ENCODE measurements around the gene LGALS9. TPM values are rescaled to one million over a fixed set of nuclear protein-coding genes. Genes with fewer than 3 reads are reported as not detected.

Gene LGALS9
- total RNA-seq, 2 experiments from 2014 or later: 33.7 to 33.8 TPM

- ATAC-seq (no peak), DNase-seq (no peak)
- H3K36me3 Mint-ChIP-seq (ENCODE audit: low read depth): peaks cover 45% of the 10 kb centered on the region
- H3K27ac Mint-ChIP-seq: no peak overlapping the region
- H3K9me3 Mint-ChIP-seq (ENCODE audit: low read depth): no peaks in the 10 kb centered on the region
- intact Hi-C loops (cut with DNase I, micrococcal nuclease): loop anchor here (1.0 to 5.0 kb wide), 2 partner anchors 48 to 76 kb away; no protein-coding TSS in a partner anchor
- H3K27me3 Mint-ChIP-seq: no peaks in the 10 kb centered on the region
- POLR2A ChIA-PET: no interaction called here
- CTCF ChIA-PET: interaction anchor here (0.7 to 7.5 kb wide), 19 partner anchors 8 to 367 kb away, joined by 3 to 87 read pairs (median 3); no protein-coding TSS in a partner anchor
- H3K4me1 Mint-ChIP-seq: peaks cover 16% of the 10 kb centered on the region
- no peak overlapping the region for H3K4me3 Mint-ChIP-seq
These were observed 27.6 kb upstream of the LGALS9 start for GRCh38 chr17:27603421-27603770.

GRCh38 chr17:27603880-27604794, 26.9 kb upstream of the LGALS9 start:
- Mint-ChIP-seq H3K36me3 (ENCODE audit: low read depth) (peaks cover 47% of the 10 kb centered on the region), H3K9me3 (ENCODE audit: low read depth) (no peaks in the 10 kb centered on the region), H3K4me3 (no peak overlapping the region), H3K27ac (no peak overlapping the region), H3K27me3 (no peaks in the 10 kb centered on the region), H3K4me1 (peaks cover 17% of the 10 kb centered on the region)
- DNase-seq (no peak), ATAC-seq (no peak)
- CTCF ChIA-PET: interaction anchor here (0.6 to 7.5 kb wide), 15 partner anchors 11 to 367 kb away, joined by 3 to 87 read pairs (median 4); no protein-coding TSS in a partner anchor
- intact Hi-C loops (cut with DNase I, micrococcal nuclease): loop anchor here (1.0 to 5.0 kb wide), 2 partner anchors 47 to 77 kb away; no protein-coding TSS in a partner anchor
- POLR2A ChIA-PET: no interaction called here

- Mint-ChIP-seq H3K27ac (no peak overlapping the region), H3K4me3 (no peak overlapping the region), H3K9me3 (ENCODE audit: low read depth) (no peaks in the 10 kb centered on the region)
These were observed 25.6 kb upstream of the LGALS9 start for GRCh38 chr17:27605409-27605808.

GRCh38 chr17:27607521-27608091, 23.4 kb upstream of the LGALS9 start:
- ATAC-seq: no peak
- no peak overlapping the region for H3K27ac Mint-ChIP-seq
- intact Hi-C loops (cut with DNase I, micrococcal nuclease): no loop called here
- peaks cover 55% of the 10 kb centered on the region for H3K36me3 Mint-ChIP-seq (ENCODE audit: low read depth)
- H3K4me3 Mint-ChIP-seq: no peak overlapping the region
- no peaks in the 10 kb centered on the region for H3K9me3 Mint-ChIP-seq (ENCODE audit: low read depth)
- peaks cover 19% of the 10 kb centered on the region for H3K4me1 Mint-ChIP-seq
- H3K27me3 Mint-ChIP-seq: no peaks in the 10 kb centered on the region
- POLR2A ChIA-PET: no interaction called here
- CTCF ChIA-PET: interaction anchor here (0.9 to 4.3 kb wide), 5 partner anchors 8 to 47 kb away, joined by 3 to 36 read pairs (median 4); no protein-coding TSS in a partner anchor
- DNase-seq: no peak

More at GRCh38 chr17:27605409-27605808, 25.6 kb upstream of the LGALS9 start:
- ATAC-seq: no peak
- ChIA-PET CTCF (interaction anchor here (0.7 to 7.5 kb wide), 6 partner anchors 24 to 369 kb away, joined by 3 to 87 read pairs (median 4); no protein-coding TSS in a partner anchor), POLR2A (no interaction called here)
- Mint-ChIP-seq H3K4me1 (peaks cover 15% of the 10 kb centered on the region), H3K36me3 (ENCODE audit: low read depth) (peaks cover 58% of the 10 kb centered on the region), H3K27me3 (no peaks in the 10 kb centered on the region)
- intact Hi-C loops (cut with DNase I, micrococcal nuclease): no loop called here
- DNase-seq: no peak

- H3K9me3 Mint-ChIP-seq (ENCODE audit: low read depth): no peaks in the 10 kb centered on the region
- H3K36me3 Mint-ChIP-seq (ENCODE audit: low read depth): peaks cover 64% of the 10 kb centered on the region
- ChIA-PET CTCF (interaction anchor here (0.6 to 4.3 kb wide), 5 partner anchors 9 to 370 kb away, joined by 3 to 36 read pairs (median 5); no protein-coding TSS in a partner anchor), POLR2A (interaction anchor here (0.7 kb wide), 1 partner anchor 685 kb away, joined by 3 read pairs; no protein-coding TSS in a partner anchor)
- H3K4me3 Mint-ChIP-seq: no peak overlapping the region
- ATAC-seq: peak; percentile 55
- peak overlapping the region; percentile 38 for H3K27ac Mint-ChIP-seq
- no peaks in the 10 kb centered on the region for H3K27me3 Mint-ChIP-seq
- DNase-seq: peak; percentile 37
- intact Hi-C loops (cut with DNase I, micrococcal nuclease): no loop called here
- H3K4me1 Mint-ChIP-seq: peaks cover 21% of the 10 kb centered on the region
These were observed 22.4 kb upstream of the LGALS9 start for GRCh38 chr17:27608328-27609230.

GRCh38 chr17:27609611-27610303, 21.2 kb upstream of the LGALS9 start:
- no peak for ATAC-seq
- no peak overlapping the region for H3K27ac Mint-ChIP-seq
- no peaks in the 10 kb centered on the region for H3K9me3 Mint-ChIP-seq (ENCODE audit: low read depth)
- H3K4me1 Mint-ChIP-seq: peaks cover 21% of the 10 kb centered on the region
- ChIA-PET CTCF (interaction anchor here (0.5 to 4.3 kb wide), 8 partner anchors 10 to 372 kb away, joined by 3 to 36 read pairs (median 4); no protein-coding TSS in a partner anchor), POLR2A (no interaction called here)
- intact Hi-C loops (cut with DNase I, micrococcal nuclease): loop anchor here in 1 of 2 experiments (5.0 to 10.0 kb wide), 2 partner anchors 37 to 375 kb away; no protein-coding TSS in a partner anchor
- peak; percentile 47 for DNase-seq
- no peaks in the 10 kb centered on the region for H3K27me3 Mint-ChIP-seq
- H3K4me3 Mint-ChIP-seq: no peak overlapping the region
- peaks cover 65% of the 10 kb centered on the region for H3K36me3 Mint-ChIP-seq (ENCODE audit: low read depth)

- DNase-seq (no peak), ATAC-seq (no peak)
- Mint-ChIP-seq H3K9me3 (ENCODE audit: low read depth) (no peaks in the 10 kb centered on the region), H3K27ac (no peak overlapping the region), H3K4me3 (no peak overlapping the region), H3K4me1 (peaks cover 26% of the 10 kb centered on the region), H3K27me3 (no peaks in the 10 kb centered on the region), H3K36me3 (ENCODE audit: low read depth) (peaks cover 66% of the 10 kb centered on the region)
- ChIA-PET CTCF (interaction anchor here (0.7 to 4.3 kb wide), 6 partner anchors 10 to 111 kb away, joined by 3 to 36 read pairs (median 4); no protein-coding TSS in a partner anchor), POLR2A (no interaction called here)
- intact Hi-C loops (cut with DNase I, micrococcal nuclease): loop anchor here in 1 of 2 experiments (5.0 to 10.0 kb wide), 2 partner anchors 38 to 375 kb away; no protein-coding TSS in a partner anchor
These were observed 20.7 kb upstream of the LGALS9 start for GRCh38 chr17:27610304-27610677.

- DNase-seq (peak; percentile 24), ATAC-seq (peak; percentile 71)
- Mint-ChIP-seq H3K27me3 (no peaks in the 10 kb centered on the region), H3K36me3 (ENCODE audit: low read depth) (peaks cover 80% of the 10 kb centered on the region), H3K27ac (peak overlapping the region; percentile 79), H3K4me3 (no peak overlapping the region), H3K9me3 (ENCODE audit: low read depth) (no peaks in the 10 kb centered on the region), H3K4me1 (peaks cover 44% of the 10 kb centered on the region)
- intact Hi-C loops (cut with DNase I, micrococcal nuclease): loop anchor here in 1 of 2 experiments (2.0 to 10.0 kb wide), 3 partner anchors 40 to 377 kb away; no protein-coding TSS in a partner anchor
- ChIA-PET CTCF (interaction anchor here (0.8 to 2.5 kb wide), 6 partner anchors 11 to 232 kb away, joined by 3 to 11 read pairs (median 5); no protein-coding TSS in a partner anchor), POLR2A (no interaction called here)
These were observed 18.7 kb upstream of the LGALS9 start for GRCh38 chr17:27612160-27612770.

GRCh38 chr17:27613433-27613832, 17.6 kb upstream of the LGALS9 start:
- CTCF ChIA-PET: interaction anchor here (1.5 to 2.5 kb wide), 5 partner anchors 14 to 233 kb away, joined by 4 to 11 read pairs (median 7); no protein-coding TSS in a partner anchor
- Mint-ChIP-seq H3K9me3 (ENCODE audit: low read depth) (no peaks in the 10 kb centered on the region), H3K4me1 (peaks cover 41% of the 10 kb centered on the region), H3K27me3 (no peaks in the 10 kb centered on the region), H3K27ac (no peak overlapping the region), H3K36me3 (ENCODE audit: low read depth) (peaks cover 84% of the 10 kb centered on the region), H3K4me3 (no peak overlapping the region)
- POLR2A ChIA-PET: interaction anchor here (0.7 kb wide), 1 partner anchor 394 kb away, joined by 3 read pairs; no protein-coding TSS in a partner anchor
- DNase-seq (no peak), ATAC-seq (no peak)
- intact Hi-C loops (cut with DNase I, micrococcal nuclease): loop anchor here in 1 of 2 experiments (2.0 to 10.0 kb wide), 3 partner anchors 41 to 379 kb away; no protein-coding TSS in a partner anchor

Data from activated CD4-positive, alpha-beta T cell treated with anti-CD3 and anti-CD28 coated beads for 36 hours (primary cell).